Neural progenitor cell (in vitro differentiated cells): ENCODE measurements around the gene OBP2B.

Experiments used
- CTCF ChIP-seq: fragments of 200-600 bp; sonication (generic); IDR thresholded peaks from 2 replicates; pipeline ENCODE4 v1.5.1; 2017; ENCODE audit warnings: antibody characterized with exemption, mild to moderate bottlenecking
- EZH2 ChIP-seq: fragments of 200-600 bp; sonication (generic); IDR thresholded peaks from 2 replicates; pipeline ENCODE4 v1.6.1; 2017; ENCODE audit warnings: antibody characterized with exemption, mild to moderate bottlenecking, moderate library complexity

DNA sequence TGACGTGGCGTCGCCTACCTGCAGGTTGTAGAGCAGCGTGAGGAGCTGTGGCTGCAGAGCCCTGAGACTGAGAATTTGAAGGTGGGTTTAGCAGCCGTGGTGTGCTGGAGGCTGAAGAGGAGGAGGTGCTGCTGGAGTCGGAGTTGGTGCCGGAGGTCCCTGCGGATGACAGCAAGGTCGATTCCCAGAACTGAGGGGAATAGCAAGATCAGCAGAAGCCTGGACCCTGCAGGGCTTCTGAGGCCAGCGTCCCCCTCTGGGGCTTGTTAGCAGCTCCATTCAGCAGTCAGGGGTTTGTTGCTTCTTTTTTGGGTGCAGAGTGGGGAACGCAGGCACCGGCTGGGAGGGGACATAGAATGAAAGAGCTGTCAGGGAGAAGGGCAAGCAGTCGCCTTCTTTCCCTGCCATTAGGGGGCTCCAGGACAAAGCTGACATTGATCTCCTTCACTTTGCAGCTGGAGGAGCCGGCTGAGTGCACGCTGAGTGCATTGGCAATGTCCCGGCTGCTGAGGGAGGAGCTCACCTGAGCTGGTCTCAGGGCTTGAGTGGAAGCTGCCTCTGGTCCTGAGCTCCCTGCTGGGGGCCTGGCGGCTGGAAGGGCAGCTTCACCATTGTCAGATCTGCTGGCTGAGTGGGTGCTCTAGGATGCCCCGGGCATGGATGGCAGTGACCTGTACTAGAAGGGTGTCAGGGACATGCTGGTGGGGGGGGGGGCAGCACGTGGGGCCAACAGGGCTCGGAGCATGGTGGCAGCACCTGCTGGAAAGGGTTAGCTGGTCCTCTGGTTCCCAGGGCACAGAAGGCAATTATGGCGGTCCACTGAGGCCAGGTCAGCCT is 20.8 kb downstream of the OBP2B start:
- TF ChIP-seq CTCF (peak; percentile 51), EZH2 (no peak)
